Tibial artery (tissue), 4 donors: Measurements from ENCODE around the gene UBAC2.

Source experiments
- DNase-seq, 2 donors: peaks; one replicate each; pipeline ENCODE4 v3.0.0-alpha.2; 2019
- H3K27ac ChIP-seq, 2 donors: fragments of 200-600 bp; sonication (generic) in 1 of 2; 1 replicate in 1 of 2; 2 replicates in 1 of 2; pipeline ENCODE4 v1.5.1; 2018 to 2019; ENCODE audit warnings: mild to moderate bottlenecking in 1 of 2
- H3K27me3 ChIP-seq, 2 donors: fragments of 200-600 bp; sonication (generic) in 1 of 2; one replicate each; pipeline versions ENCODE4 v1.5.1 to v1.6.0; 2016 to 2019
- H3K36me3 ChIP-seq, 3 donors: fragments of 200-600 bp; sonication (generic) in 2 of 3; one replicate each; pipeline ENCODE4 v1.5.1; 2016 to 2019; ENCODE audit warnings: mild to moderate bottlenecking in 2 of 3
- H3K4me1 ChIP-seq, 4 donors: fragments of 200-600 bp; sonication (generic) in 2 of 4; 1 replicate in 3 of 4; 2 replicates in 1 of 4; pipeline ENCODE4 v1.5.1; 2016 to 2019
- H3K4me3 ChIP-seq, 2 donors: fragments of 200-600 bp; sonication (generic) in 1 of 2; 1 replicate in 1 of 2; 2 replicates in 1 of 2; pipeline ENCODE4 v1.5.1; 2018 to 2019; ENCODE audit warnings: mild to moderate bottlenecking in 2 of 2
- H3K9me3 ChIP-seq, 3 donors: fragments of 200-600 bp; sonication (generic) in 1 of 3; one replicate each; pipeline ENCODE4 v1.5.1; 2016 to 2019
- intact Hi-C: fragments of 100-400 bp; cut with DNase I; formaldehyde crosslinking; loops from one replicate; pipeline ENCODE4 v1.15.0; 2023; ENCODE audit warnings: low total_unique reads
- TF ChIP-seq, protein P1 (sequence below), 2 experiments: fragments of 200-600 bp in 1 of 2; fragments of 450-650 bp in 1 of 2; IDR thresholded peaks; one replicate each; pipeline ENCODE4 v1.5.1; 2017 to 2019; ENCODE audit warnings: antibody characterized with exemption in 2 of 2, mild to moderate bottlenecking in 1 of 2, moderate library complexity in 1 of 2

UBAC2 gene

DNA sequence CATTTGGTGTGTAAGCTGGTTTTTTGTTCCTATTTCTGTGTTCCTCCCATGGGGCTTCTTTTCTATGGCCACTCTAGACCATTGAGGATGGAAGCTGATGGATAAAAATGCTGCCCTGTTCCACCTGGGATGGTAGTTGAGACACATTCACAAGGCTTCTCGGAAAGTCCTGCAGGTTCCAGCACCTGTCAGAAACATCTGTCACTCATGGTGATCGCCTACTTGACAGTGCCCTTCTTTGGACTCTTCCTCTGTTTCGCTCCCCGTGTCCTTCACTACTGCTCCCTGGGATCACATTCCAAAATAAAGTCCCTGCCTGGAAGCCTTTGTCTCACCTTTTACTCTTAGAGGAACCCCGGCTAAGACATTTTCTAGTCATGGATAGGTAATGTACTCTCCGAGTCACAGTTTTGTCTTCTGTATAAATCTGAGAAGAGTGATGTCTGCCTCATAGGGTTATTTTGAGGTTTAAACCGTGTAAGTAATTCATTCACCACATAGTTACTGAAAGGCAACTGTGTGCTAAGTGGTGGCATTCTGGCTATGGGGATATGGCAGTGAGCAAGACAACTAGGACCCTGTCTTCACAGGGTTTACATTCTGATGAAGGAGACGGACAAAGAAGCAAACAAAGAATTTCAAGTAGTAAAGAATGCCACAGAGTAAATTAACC is 21.0 kb downstream of the UBAC2 start:
- TF ChIP-seq, protein P1, sequence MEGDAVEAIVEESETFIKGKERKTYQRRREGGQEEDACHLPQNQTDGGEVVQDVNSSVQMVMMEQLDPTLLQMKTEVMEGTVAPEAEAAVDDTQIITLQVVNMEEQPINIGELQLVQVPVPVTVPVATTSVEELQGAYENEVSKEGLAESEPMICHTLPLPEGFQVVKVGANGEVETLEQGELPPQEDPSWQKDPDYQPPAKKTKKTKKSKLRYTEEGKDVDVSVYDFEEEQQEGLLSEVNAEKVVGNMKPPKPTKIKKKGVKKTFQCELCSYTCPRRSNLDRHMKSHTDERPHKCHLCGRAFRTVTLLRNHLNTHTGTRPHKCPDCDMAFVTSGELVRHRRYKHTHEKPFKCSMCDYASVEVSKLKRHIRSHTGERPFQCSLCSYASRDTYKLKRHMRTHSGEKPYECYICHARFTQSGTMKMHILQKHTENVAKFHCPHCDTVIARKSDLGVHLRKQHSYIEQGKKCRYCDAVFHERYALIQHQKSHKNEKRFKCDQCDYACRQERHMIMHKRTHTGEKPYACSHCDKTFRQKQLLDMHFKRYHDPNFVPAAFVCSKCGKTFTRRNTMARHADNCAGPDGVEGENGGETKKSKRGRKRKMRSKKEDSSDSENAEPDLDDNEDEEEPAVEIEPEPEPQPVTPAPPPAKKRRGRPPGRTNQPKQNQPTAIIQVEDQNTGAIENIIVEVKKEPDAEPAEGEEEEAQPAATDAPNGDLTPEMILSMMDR (IDR thresholded peaks at IDR 0.05) = no peak
- no peaks in the 10 kb centered on the region for H3K27me3 ChIP-seq
- no peak overlapping the region for H3K27ac ChIP-seq
- no peaks in the 10 kb centered on the region for H3K9me3 ChIP-seq
- no peaks in the 10 kb centered on the region for H3K36me3 ChIP-seq
- intact Hi-C loops = no loop called here
- H3K4me3 ChIP-seq = no peak overlapping the region
- H3K4me1 ChIP-seq = peaks cover 0 to 43% (median 21%) of the 10 kb centered on the region in 4 donors
- no peak for DNase-seq

DNA sequence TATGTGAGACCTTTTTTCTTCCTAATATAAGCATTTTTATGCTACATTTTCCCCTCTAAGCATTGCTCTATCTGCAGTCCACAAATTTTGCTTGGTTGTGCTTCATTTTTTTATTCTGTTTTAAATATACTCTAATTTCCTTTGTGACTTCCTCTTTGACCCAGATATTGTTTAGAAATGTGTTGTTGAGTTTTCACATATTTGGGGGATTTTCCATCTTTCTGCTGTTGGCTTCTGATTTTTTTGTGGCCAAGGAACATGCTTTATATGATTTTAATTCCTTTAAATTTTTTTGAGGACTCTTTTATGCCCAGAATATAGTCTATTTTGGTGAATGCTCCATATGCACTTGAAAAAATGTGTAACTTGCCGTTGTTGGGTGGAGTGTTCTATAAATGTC is 22.9 kb downstream of the UBAC2 start:
- intact Hi-C loops = no loop called here
- Histone ChIP-seq H3K4me3 (no peak overlapping the region), H3K36me3 (no peaks in the 10 kb centered on the region), H3K9me3 (no peaks in the 10 kb centered on the region), H3K4me1 (peaks cover 0 to 32% (median 18%) of the 10 kb centered on the region in 4 donors), H3K27ac (no peak overlapping the region), H3K27me3 (no peaks in the 10 kb centered on the region)
- TF ChIP-seq, protein P1 (IDR thresholded peaks at IDR 0.05) = no peak
- DNase-seq = no peak

- Histone ChIP-seq H3K27ac (no peak overlapping the region), H3K36me3 (no peaks in the 10 kb centered on the region), H3K27me3 (no peaks in the 10 kb centered on the region), H3K9me3 (no peaks in the 10 kb centered on the region), H3K4me1 (peaks cover 0 to 34% (median 20%) of the 10 kb centered on the region in 4 donors), H3K4me3 (no peak overlapping the region)
- TF ChIP-seq, protein P1 (IDR thresholded peaks at IDR 0.05) = no peak
- DNase-seq = no peak
- intact Hi-C loops = no loop called here
Measured at GRCh38 chr13:99224021-99224420, 23.4 kb downstream of the UBAC2 start.

DNA sequence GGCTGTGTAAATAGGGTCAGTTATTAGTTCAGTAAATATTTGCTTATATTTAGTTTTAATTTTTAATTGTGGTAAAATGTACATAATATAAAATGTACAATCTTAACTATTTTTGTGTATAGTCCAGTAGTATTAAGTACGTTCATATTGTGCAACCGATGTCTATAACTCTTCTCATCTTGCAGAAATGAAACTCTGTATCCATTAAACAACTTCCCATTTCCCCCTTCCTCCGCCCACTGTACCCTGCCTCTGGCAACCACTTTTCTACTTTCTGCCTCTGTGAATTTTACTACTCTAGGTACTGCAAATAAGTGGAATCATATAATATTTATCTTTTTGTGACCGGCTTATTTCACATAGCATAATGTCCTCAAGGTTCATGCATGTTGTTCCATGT is 24.4 kb downstream of the UBAC2 start:
- no peak for DNase-seq
- H3K4me3 ChIP-seq = no peak overlapping the region
- H3K4me1 ChIP-seq = peaks cover 0 to 40% (median 23%) of the 10 kb centered on the region in 4 donors
- intact Hi-C loops = no loop called here
- no peak overlapping the region for H3K27ac ChIP-seq
- H3K27me3 ChIP-seq = no peaks in the 10 kb centered on the region
- no peaks in the 10 kb centered on the region for H3K9me3 ChIP-seq
- H3K36me3 ChIP-seq = no peaks in the 10 kb centered on the region
- TF ChIP-seq, protein P1 (IDR thresholded peaks at IDR 0.05) = no peak

- Histone ChIP-seq H3K4me1 (peaks cover 0 to 34% (median 20%) of the 10 kb centered on the region in 4 donors), H3K4me3 (no peak overlapping the region), H3K9me3 (no peaks in the 10 kb centered on the region), H3K36me3 (no peaks in the 10 kb centered on the region), H3K27me3 (no peaks in the 10 kb centered on the region), H3K27ac (no peak overlapping the region)
- TF ChIP-seq, protein P1 (IDR thresholded peaks at IDR 0.05) = no peak
- DNase-seq = no peak
- intact Hi-C loops = no loop called here
Measured at GRCh38 chr13:99226513-99226912, 25.9 kb downstream of the UBAC2 start.
